A549 (cell line): Measurements from ENCODE around the gene ELOVL5.

Source experiments
- CHD2 ChIP-seq: fragments of 150-350 bp; IDR thresholded peaks from 2 replicates; pipeline ENCODE4 v1.6.1; 2014; ENCODE audit warnings: low read length; ENCODE audit not compliant: partially characterized antibody
- CTCF ChIP-seq: fragments of >200 bp; sonication (Bioruptor Twin); formaldehyde crosslinking; IDR thresholded peaks from 3 replicates; pipeline ENCODE4 v1.5.1; 2016
- MYC ChIP-seq: IDR thresholded peaks from 2 replicates; pipeline ENCODE4 v1.6.1; 2012; ENCODE audit warnings: mild to moderate bottlenecking, inconsistent platforms, low read length, improper control_type of control experiment, borderline replicate concordance
- POLR2A ChIP-seq: IDR thresholded peaks from 2 replicates; pipeline ENCODE4 v1.6.1; 2012; ENCODE audit warnings: mild to moderate bottlenecking, low read length
- RAD21 ChIP-seq, 2 experiments: fragments of >200 bp in 1 of 2; sonication (Bioruptor Twin) in 1 of 2; formaldehyde crosslinking in 1 of 2; IDR thresholded peaks in 1 of 2; conservative IDR thresholded peaks in 1 of 2; 2 replicates in 1 of 2; 3 replicates in 1 of 2; pipeline ENCODE4 v1.6.1; 2012 to 2018; ENCODE audit warnings: inconsistent platforms in 1 of 2
- REST ChIP-seq: fragments of 200-600 bp; sonication (generic); IDR thresholded peaks from 2 replicates; pipeline ENCODE4 v1.6.1; 2016; ENCODE audit warnings: antibody characterized with exemption, mild to moderate bottlenecking, moderate library complexity
- RFX5 ChIP-seq: fragments of 450-650 bp; IDR thresholded peaks from 2 replicates; pipeline ENCODE4 v1.7.1; 2014; ENCODE audit warnings: antibody characterized with exemption, mild to moderate bottlenecking, moderate library complexity
- SMC3 ChIP-seq: fragments of >200 bp; sonication (Bioruptor Twin); formaldehyde crosslinking; IDR thresholded peaks from 3 replicates; pipeline ENCODE4 v1.6.1; 2018; ENCODE audit warnings: inconsistent platforms

- TF ChIP-seq REST (no peak), MYC (no peak), SMC3 (no peak), RAD21 (conservative IDR thresholded peaks at IDR 0.05 in 1 of 2, IDR thresholded peaks at IDR 0.05 in 1 of 2) (no peak), CTCF (no peak), RFX5 (no peak), POLR2A (no peak), CHD2 (no peak)
Measured at GRCh38 chr6:53258076-53258773, 90.5 kb downstream of the ELOVL5 start.
